ENCODE measurements around the gene BRAT1.

The BRAT1 gene

DNA sequence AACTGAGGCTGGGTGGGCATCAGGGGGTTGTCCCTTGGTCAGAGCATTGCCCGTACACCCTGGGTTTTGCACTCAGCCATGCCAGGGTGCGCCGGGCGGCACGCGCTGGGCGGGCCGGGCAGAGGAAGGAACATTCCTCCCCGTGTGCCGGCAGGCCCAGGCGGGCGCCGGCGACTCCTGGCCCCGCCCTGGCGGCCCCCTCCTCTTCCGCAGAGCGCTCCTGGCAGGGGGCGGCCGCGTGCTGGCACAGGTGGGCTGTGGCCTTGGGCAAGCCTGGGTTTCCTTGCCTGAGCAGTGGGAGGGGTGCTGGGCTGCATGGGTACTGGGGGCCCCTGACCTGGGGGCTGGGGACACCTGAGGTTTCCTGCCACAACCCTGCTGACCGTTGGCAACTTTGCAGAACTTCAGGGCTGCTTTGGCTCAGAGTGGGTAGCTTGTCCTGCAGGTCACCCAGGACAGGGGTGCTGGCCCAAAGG, 31.8 kb downstream of the BRAT1 start:
- no peak for DNase-seq (ENCODE audit: low spot score)

- DNase-seq (ENCODE audit: low spot score) = peak; percentile 67
Measured at GRCh38 chr7:2522780-2523433, 32.4 kb downstream of the BRAT1 start.

- no peak for DNase-seq (ENCODE audit: low spot score)
Measured at GRCh38 chr7:2521952-2522591, 33.3 kb downstream of the BRAT1 start.

GRCh38 chr7:2521341-2521745, 34.0 kb downstream of the BRAT1 start:
- DNase-seq (ENCODE audit: low spot score) = no peak

DNA sequence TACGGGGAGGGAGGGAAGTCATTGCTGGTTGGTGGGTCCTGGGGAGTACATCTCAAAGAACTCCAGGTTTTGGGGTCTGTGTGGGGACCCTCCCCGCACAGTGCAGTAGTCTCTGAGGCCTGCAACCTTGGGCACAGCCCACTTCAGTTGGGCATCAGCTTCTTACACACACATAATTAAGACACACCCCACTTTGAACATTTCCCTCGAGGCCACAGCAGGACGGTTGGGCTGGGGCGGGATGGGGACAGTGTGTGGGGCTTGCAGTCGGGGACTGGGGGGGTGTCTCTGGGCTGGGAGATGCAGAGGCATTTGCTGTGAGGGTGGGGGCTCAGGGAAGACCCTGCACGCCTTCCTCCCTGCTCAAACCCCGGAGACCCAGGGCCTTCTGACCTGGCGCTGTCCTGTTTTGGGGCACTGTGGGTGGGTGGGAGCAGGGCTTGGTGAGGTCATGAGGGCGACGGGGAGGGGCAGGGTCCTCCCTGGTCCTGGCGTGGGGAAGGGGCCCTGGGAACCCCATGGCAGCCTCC, 34.5 kb downstream of the BRAT1 start:
- no peak for DNase-seq (ENCODE audit: low spot score)

GRCh38 chr7:2520131-2520760, 35.1 kb downstream of the BRAT1 start:
- peak; percentile 67 for DNase-seq (ENCODE audit: low spot score)

DNA sequence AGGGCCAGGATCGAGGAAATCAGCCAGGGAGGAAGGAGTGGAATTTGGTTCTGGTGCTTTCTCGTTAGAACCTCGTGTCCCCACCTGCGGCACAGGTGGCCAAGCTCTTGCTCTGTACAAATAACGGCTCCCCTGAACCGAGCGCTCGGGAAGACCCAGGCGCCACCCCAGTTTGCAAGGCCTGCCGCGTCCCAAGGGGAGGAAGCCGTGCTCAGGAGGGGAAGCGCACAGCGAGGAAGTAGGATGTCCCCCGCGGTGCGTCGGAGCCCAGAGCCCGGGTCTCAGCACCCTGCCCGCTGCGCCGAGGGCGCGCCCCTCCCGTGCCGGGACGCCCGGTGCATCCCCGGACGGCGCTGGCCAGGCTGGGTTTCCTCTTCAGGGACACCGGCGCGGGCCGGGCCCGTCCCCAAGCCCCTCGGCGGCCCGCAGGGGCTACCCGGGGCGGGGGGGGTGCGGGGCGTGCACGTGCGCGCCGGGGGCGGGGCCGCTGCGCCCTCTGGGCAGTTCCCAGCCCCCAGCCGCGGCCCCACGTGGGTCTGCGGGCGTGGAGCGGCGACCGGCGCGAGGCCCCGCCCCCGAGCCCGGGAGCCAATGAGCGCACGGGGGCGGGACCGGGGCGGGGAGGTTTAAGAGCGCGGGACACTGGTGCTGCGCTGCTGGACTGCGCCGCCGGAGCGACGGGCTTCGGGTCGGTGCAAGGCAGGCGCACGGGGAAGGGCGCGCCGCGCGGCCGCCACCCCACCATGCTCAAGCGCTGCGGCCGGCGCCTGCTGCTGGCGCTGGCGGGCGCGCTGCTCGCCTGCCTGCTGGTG, 36.0 kb downstream of the BRAT1 start, which contains the start of gene LFNG:
LFNG (plus strand) TSS at position 656 of the 812 bp plus-strand sequence; CDS start at position 744, 88 bp downstream.
- peak; percentile 98 for DNase-seq (ENCODE audit: low spot score)

GRCh38 chr7:2518737-2519118, 36.6 kb downstream of the BRAT1 start:
- no peak for DNase-seq (ENCODE audit: low spot score)

GRCh38 chr7:2517678-2518507, 37.4 kb downstream of the BRAT1 start:
- no peak for DNase-seq (ENCODE audit: low spot score)

DNA sequence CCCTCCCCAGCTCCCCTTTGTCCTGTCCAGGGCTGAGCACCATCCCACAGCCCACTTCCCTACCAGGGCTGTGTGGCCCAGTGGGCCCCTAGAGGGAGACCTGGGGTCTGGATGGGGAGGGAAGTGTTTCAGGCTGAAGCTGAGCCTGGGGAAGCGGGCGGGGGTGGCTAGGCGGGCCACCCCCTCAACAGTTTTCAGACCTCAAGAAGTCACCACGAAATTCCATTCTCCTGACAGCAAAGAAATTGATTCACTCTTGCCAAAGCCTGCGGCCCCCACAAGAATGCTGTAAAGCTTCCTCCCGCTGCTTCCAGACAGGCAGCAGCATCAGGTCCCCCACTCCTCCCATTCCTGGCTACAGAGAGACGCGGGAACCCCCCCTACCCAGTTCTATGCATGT, 38.3 kb downstream of the BRAT1 start:
- DNase-seq (ENCODE audit: low spot score) = peak; percentile 97

DNA sequence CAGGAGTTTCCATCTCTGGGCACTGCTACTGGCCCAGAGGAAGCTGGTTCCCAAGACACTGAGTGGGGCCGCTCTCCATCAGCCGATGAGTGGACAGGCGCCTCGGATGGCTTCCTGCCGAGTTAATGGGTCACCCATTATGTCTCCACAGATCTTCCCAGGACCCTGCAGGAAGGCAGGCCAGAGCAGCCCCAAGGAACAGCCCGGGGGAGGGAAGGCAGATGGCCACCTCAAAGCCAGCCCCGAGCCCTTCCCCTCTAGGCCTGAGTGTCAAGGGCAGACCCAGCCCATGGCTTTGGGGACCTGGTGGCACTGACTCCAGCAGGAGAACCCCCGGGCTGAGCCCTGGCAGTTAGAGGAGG, 39.1 kb downstream of the BRAT1 start:
- no peak for DNase-seq (ENCODE audit: low spot score)

- DNase-seq (ENCODE audit: low spot score) = no peak
Measured at GRCh38 chr7:2515424-2516193, 39.7 kb downstream of the BRAT1 start.

- no peak for DNase-seq (ENCODE audit: low spot score)
Measured at GRCh38 chr7:2514473-2515423, 40.6 kb downstream of the BRAT1 start.

- DNase-seq (ENCODE audit: low spot score) = no peak
Measured at GRCh38 chr7:2513702-2514101, 41.6 kb downstream of the BRAT1 start.

DNA sequence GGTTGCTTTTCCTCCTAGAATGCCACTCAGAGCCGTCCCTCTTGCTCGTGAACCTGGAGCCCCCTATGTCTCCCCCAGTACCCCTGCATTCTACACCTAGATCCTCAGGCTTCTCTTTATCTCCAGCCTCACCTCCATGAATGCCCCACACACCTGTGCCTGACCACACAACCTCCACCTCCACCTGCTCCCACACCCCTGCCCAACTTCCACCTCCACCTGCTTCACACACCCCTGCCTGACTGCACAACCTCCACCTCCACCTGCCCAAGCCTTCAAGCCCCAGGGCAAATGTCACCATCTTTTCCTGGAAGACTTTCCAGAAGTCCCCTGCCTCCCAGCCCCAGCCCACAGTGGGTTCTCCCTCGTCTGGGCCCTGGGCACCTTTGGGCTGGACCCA, 42.6 kb downstream of the BRAT1 start:
- DNase-seq (ENCODE audit: low spot score) = no peak

DNA sequence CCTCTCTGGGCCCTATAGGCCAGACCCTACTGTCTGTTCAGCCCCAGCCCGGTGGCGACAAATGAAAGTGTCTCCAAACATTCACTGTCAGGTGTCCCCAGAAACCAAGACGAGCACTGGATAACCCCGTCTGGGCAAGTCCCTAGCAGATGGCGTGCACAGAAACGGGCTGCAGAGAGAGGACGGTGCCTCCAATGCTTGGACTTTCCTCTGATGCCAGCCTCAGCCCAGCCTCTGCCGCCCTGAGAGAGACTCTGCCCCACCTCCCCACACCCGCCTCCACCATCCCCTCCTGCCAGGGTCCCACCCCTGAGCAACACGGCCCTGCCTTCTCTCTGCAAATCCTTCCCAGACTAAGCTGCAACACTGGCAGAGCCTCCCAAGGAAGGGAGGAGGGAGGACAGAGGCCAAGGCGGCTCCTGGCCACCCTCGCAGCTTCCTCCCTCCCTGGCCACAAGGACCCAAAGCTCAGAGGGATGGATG, 43.1 kb downstream of the BRAT1 start:
- DNase-seq (ENCODE audit: low spot score) = no peak

DNA sequence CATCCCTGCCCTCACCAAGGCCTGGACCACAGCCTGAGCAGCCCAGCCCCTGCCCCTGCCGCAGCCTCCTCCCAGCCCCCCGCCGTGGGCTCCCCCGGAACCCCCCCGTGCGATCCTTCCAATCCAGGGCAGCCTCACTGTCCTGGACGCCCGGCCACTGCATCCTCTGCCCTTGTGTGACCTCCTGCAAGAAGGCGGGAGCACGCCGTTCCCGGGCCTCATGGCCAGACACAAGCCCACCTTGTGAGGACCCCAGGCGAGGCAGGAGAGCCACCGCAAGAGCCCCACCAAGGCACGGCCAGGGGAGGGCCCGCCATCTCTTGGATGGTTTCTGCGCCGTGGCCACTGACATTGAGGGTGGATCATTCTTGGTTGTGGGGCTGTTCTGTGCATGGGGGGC, 43.6 kb downstream of the BRAT1 start:
- no peak for DNase-seq (ENCODE audit: low spot score)

DNA sequence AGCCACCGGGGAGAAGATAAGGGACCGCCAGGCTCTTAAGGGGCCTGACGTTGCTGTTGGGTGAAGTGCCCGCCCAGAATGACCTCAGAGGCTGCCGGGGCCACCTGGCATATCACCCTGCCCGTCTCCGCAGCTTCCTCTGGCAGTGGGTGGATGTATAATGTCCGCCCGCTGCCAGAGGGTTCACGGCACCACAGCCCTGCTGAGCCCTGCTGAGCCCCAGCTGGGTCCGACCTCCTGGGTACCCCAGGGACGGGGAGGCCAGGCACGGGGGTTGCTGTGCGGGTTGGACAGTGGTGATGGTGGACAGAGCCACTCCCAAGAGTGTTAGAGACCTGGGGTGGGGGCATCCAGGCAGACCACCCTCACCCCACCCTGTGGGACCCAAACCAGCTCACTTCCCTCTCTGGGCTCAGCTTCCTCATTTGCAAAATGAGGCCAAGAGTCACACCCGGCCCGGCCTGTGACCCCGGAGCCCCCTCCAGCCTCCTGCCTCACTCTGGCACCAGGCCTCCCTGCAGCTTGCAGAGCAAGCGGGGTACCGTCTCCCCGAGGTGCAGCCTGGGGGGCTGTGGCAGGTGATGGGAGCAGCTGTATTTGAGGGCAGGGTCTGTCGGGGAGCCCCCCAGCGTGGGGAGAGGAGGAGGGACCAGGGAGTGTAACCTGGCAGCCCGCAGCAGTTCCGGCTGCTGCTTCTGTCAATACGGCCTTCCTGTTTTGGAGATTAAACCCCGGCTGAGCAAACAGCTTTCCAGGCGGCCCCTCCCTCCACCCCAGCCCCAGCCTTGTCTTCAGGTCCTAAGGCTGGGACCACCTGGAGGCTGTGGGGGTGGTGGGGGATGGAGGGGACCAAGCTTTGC, 44.2 kb downstream of the BRAT1 start:
- DNase-seq (ENCODE audit: low spot score) = no peak
